Stimulated activated CD8-positive, alpha-beta memory T cell treated with anti-CD3 and anti-CD28 coated beads, Interleukin-15, amount 100 ng/mL, for 24 hours (primary cell): Measurements from ENCODE around the gene SKP1.

Experiments
- DNase-seq: peaks from one replicate; pipeline ENCODE4 v3.0.0-alpha.2; 2020; ENCODE audit warnings: low read depth

The SKP1 gene

GRCh38 chr5:134143944-134144941 lies 32.5 kb downstream of the SKP1 start:
- no peak for DNase-seq

GRCh38 chr5:134143431-134143830 lies 33.3 kb downstream of the SKP1 start:
- DNase-seq, result no peak

- DNase-seq, result no peak
Observed at GRCh38 chr5:134142806-134143205, 33.9 kb downstream of the SKP1 start.

- DNase-seq, result no peak
Observed at GRCh38 chr5:134142052-134142451, 34.7 kb downstream of the SKP1 start.

GRCh38 chr5:134141331-134142050 lies 35.3 kb downstream of the SKP1 start:
- no peak for DNase-seq

- no peak for DNase-seq
Observed at GRCh38 chr5:134140530-134141201, 36.1 kb downstream of the SKP1 start.

GRCh38 chr5:134139891-134140469 lies 36.8 kb downstream of the SKP1 start:
- no peak for DNase-seq

- no peak for DNase-seq
Observed at GRCh38 chr5:134139377-134139851, 37.3 kb downstream of the SKP1 start.

GRCh38 chr5:134138416-134139376 lies 38.1 kb downstream of the SKP1 start:
- DNase-seq, result no peak

GRCh38 chr5:134136771-134137170 lies 40.0 kb downstream of the SKP1 start:
- DNase-seq, result no peak

GRCh38 chr5:134136221-134136631 lies 40.5 kb downstream of the SKP1 start:
- no peak for DNase-seq

GRCh38 chr5:134135091-134135655 lies 41.6 kb downstream of the SKP1 start:
- no peak for DNase-seq

GRCh38 chr5:134133995-134134541 lies 42.7 kb downstream of the SKP1 start:
- DNase-seq, result no peak

- no peak for DNase-seq
Observed at GRCh38 chr5:134133188-134133994, 43.4 kb downstream of the SKP1 start.

- DNase-seq, result no peak
Observed at GRCh38 chr5:134132372-134133187, 44.2 kb downstream of the SKP1 start.

GRCh38 chr5:134131578-134132350 lies 45.0 kb downstream of the SKP1 start:
- DNase-seq, result no peak

- DNase-seq, result no peak
Observed at GRCh38 chr5:134131165-134131564, 45.6 kb downstream of the SKP1 start.
